Midbrain (tissue), 1 donor: ENCODE data around the gene DNM2.

Experiments
- DNase-seq: peaks from one replicate; lab custom pipeline; 2025; lab: John Stamatoyannopoulos, UW

The DNM2 gene

GRCh38 chr19:10691178-10691881, 26.5 kb upstream of the DNM2 start:
- no peak for DNase-seq

GRCh38 chr19:10691883-10692282, 26.0 kb upstream of the DNM2 start:
- DNase-seq: no peak

GRCh38 chr19:10692673-10693264, 25.1 kb upstream of the DNM2 start:
- DNase-seq: no peak

- DNase-seq: no peak
Measured at GRCh38 chr19:10694706-10695307, 23.1 kb upstream of the DNM2 start.

- peak; percentile 90 for DNase-seq
Measured at GRCh38 chr19:10695401-10696398, 22.2 kb upstream of the DNM2 start.

- peak; percentile 44 for DNase-seq
Measured at GRCh38 chr19:10699650-10700335, 18.1 kb upstream of the DNM2 start.

GRCh38 chr19:10701955-10702525, 15.8 kb upstream of the DNM2 start:
- no peak for DNase-seq

GRCh38 chr19:10706990-10707389, 10.9 kb upstream of the DNM2 start:
- DNase-seq: no peak

- no peak for DNase-seq
Measured at GRCh38 chr19:10707440-10707839, 10.4 kb upstream of the DNM2 start.

GRCh38 chr19:10708291-10708690, 9.6 kb upstream of the DNM2 start:
- no peak for DNase-seq

GRCh38 chr19:10712045-10712444, 5.8 kb upstream of the DNM2 start:
- no peak for DNase-seq

- no peak for DNase-seq
Measured at GRCh38 chr19:10712754-10713153, 5.1 kb upstream of the DNM2 start.

GRCh38 chr19:10713317-10713716, 4.6 kb upstream of the DNM2 start:
- DNase-seq: no peak

- DNase-seq: no peak
Measured at GRCh38 chr19:10717054-10717355, 874 bp upstream of the DNM2 start.

GRCh38 chr19:10718205-10719196, 622 bp downstream of the DNM2 start:
- peak; percentile 23 for DNase-seq

GRCh38 chr19:10719466-10719961, 1.6 kb downstream of the DNM2 start:
- DNase-seq: no peak

GRCh38 chr19:10720607-10721125, 2.8 kb downstream of the DNM2 start:
- DNase-seq: no peak

- no peak for DNase-seq
Measured at GRCh38 chr19:10723591-10723990, 5.7 kb downstream of the DNM2 start.

GRCh38 chr19:10724573-10725071, 6.7 kb downstream of the DNM2 start:
- peak; percentile 27 for DNase-seq

GRCh38 chr19:10725415-10725814, 7.5 kb downstream of the DNM2 start:
- no peak for DNase-seq
